GF-D8 (cell line): ENCODE measurements around the gene OR52E2.
"Not testable (repeated sequence)": the region's sequence is repeated elsewhere in the genome, so short reads cannot be mapped to it uniquely, and the experiment has no call there.

ENCODE experiments used
- DNase-seq: peaks from one replicate; lab custom pipeline; 2025; lab: John Stamatoyannopoulos, UW

OR52E2 gene

GRCh38 chr11:5059391-5059790, at the start of gene OR52E2:
OR52E2 (minus strand) TSS chr11:5059627; CDS start chr11:5059627, 0 bp downstream.
- no peak for DNase-seq

- DNase-seq, result no peak
Measured at GRCh38 chr11:5107285-5107684, 47.9 kb upstream of the OR52E2 start.

- no peak for DNase-seq
Measured at GRCh38 chr11:5103066-5103465, 43.6 kb upstream of the OR52E2 start.

- no peak for DNase-seq
Measured at GRCh38 chr11:5102246-5102645, 42.8 kb upstream of the OR52E2 start.

- no peak for DNase-seq
Measured at GRCh38 chr11:5096011-5096410, 36.6 kb upstream of the OR52E2 start.

GRCh38 chr11:5092821-5093585, 33.6 kb upstream of the OR52E2 start:
- no peak for DNase-seq

- DNase-seq, result no peak
Measured at GRCh38 chr11:5090668-5091067, 31.2 kb upstream of the OR52E2 start.

GRCh38 chr11:5088556-5088955, 29.1 kb upstream of the OR52E2 start:
- DNase-seq, result no peak

GRCh38 chr11:5083602-5084001, 24.2 kb upstream of the OR52E2 start:
- DNase-seq, result no peak

GRCh38 chr11:5081405-5081804, 22.0 kb upstream of the OR52E2 start:
- no peak for DNase-seq

GRCh38 chr11:5071799-5072198, 12.4 kb upstream of the OR52E2 start:
- no peak for DNase-seq

- no peak for DNase-seq
Measured at GRCh38 chr11:5069272-5069671, 9.8 kb upstream of the OR52E2 start, which contains the start of gene OR52E1. OR52E1 (plus strand) TSS chr11:5069572.

GRCh38 chr11:5065027-5065426, 5.6 kb upstream of the OR52E2 start:
- no peak for DNase-seq

- not testable (repeated sequence) for DNase-seq
Measured at GRCh38 chr11:5058679-5059078, 748 bp downstream of the OR52E2 start.

- no peak for DNase-seq
Measured at GRCh38 chr11:5046754-5047330, 12.6 kb downstream of the OR52E2 start.

GRCh38 chr11:5046226-5046625, 13.2 kb downstream of the OR52E2 start, which contains the start of gene OR52J3:
OR52J3 (plus strand) TSS chr11:5046526; CDS start chr11:5046526, 0 bp downstream.
- DNase-seq, result no peak

- no peak for DNase-seq
Measured at GRCh38 chr11:5043380-5043779, 16.0 kb downstream of the OR52E2 start.

GRCh38 chr11:5042091-5042490, 17.3 kb downstream of the OR52E2 start:
- no peak for DNase-seq

GRCh38 chr11:5040876-5041275, 18.6 kb downstream of the OR52E2 start:
- no peak for DNase-seq

- no peak for DNase-seq
Measured at GRCh38 chr11:5038341-5038740, 21.1 kb downstream of the OR52E2 start.

- DNase-seq, result no peak
Measured at GRCh38 chr11:5037926-5038325, 21.5 kb downstream of the OR52E2 start.

- no peak for DNase-seq
Measured at GRCh38 chr11:5036669-5037068, 22.8 kb downstream of the OR52E2 start.

GRCh38 chr11:5021996-5022395, 37.4 kb downstream of the OR52E2 start:
- DNase-seq, result no peak

- DNase-seq, result no peak
Measured at GRCh38 chr11:5013012-5013411, 46.4 kb downstream of the OR52E2 start.
